ENCODE data around the gene ERBB3. TPM values are rescaled to one million over a fixed set of nuclear protein-coding genes. Genes with fewer than 3 reads are reported as not detected.

ERBB3 gene
- polyA plus RNA-seq, 1 experiment: 6.0 TPM

DNA sequence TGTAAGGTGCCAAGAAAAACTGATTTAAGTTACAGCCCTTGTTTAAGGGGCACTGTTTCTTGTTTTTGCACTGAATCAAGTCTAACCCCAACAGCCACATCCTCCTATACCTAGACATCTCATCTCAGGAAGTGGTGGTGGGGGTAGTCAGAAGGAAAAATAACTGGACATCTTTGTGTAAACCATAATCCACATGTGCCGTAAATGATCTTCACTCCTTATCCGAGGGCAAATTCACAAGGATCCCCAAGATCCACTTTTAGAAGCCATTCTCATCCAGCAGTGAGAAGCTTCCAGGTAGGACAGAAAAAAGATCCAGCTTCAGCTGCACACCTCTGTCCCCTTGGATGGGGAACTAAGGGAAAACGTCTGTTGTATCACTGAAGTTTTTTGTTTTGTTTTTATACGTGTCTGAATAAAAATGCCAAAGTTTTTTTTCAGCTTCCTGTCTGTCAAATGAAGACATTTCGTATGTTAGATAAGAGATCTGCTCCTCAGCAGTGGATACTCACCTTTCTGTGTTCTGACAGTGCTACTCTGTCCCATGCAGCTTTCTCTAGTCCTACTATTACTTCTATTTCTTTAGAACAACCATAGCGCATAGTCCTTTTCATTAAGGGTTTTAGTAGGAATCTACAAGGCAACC lies 23.2 kb downstream of the ERBB3 start:
- peaks cover 3% of the 10 kb centered on the region; the same call in 1 of the 2 replicates for H3K36me3 ChIP-seq (ENCODE audit: control insufficient read depth, insufficient read depth, low read length)
- no peak for DNase-seq (ENCODE audit: low read depth)
- TF ChIP-seq, protein P1, sequence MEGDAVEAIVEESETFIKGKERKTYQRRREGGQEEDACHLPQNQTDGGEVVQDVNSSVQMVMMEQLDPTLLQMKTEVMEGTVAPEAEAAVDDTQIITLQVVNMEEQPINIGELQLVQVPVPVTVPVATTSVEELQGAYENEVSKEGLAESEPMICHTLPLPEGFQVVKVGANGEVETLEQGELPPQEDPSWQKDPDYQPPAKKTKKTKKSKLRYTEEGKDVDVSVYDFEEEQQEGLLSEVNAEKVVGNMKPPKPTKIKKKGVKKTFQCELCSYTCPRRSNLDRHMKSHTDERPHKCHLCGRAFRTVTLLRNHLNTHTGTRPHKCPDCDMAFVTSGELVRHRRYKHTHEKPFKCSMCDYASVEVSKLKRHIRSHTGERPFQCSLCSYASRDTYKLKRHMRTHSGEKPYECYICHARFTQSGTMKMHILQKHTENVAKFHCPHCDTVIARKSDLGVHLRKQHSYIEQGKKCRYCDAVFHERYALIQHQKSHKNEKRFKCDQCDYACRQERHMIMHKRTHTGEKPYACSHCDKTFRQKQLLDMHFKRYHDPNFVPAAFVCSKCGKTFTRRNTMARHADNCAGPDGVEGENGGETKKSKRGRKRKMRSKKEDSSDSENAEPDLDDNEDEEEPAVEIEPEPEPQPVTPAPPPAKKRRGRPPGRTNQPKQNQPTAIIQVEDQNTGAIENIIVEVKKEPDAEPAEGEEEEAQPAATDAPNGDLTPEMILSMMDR (IDR thresholded peaks at IDR 0.05; ENCODE audit: insufficient read depth, low read depth, low read length): no peak
- ChIA-PET POLR2A (interaction anchor here (1.3 kb wide), 1 partner anchor 24 kb away, joined by 7 read pairs; the partner anchor contains the start of gene ERBB3), CTCF (interaction anchor here (1.4 to 3.1 kb wide), 2 partner anchors 23 to 106 kb away, joined by 3 to 20 read pairs; partner anchors contain the start of genes ERBB3 and SUOX)
- H3K4me3 ChIP-seq (ENCODE audit: low read depth, low read length): peak overlapping the region; percentile 94
- no peaks in the 10 kb centered on the region for H3K27me3 ChIP-seq (ENCODE audit: control insufficient read depth, insufficient read depth, low read length)

DNA sequence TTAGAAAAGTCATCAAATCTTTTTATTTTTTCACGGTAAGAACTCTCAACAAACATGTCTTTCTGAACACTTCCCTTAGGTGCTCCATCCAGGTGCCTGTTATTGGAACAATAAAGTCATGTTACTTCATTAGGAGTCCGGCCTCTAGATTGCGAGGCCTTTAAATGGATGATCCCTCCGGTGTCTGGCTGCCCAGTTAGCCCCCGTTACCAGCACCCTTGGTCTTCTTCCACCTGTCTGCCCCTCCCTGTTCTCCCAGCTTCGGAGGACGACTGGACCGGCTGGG lies 23.8 kb downstream of the ERBB3 start:
- Histone ChIP-seq H3K36me3 (ENCODE audit: control insufficient read depth, insufficient read depth, low read length) (peaks cover 3% of the 10 kb centered on the region; the same call in 1 of the 2 replicates), H3K27me3 (ENCODE audit: control insufficient read depth, insufficient read depth, low read length) (no peaks in the 10 kb centered on the region), H3K4me3 (ENCODE audit: low read depth, low read length) (peak overlapping the region; percentile 94)
- TF ChIP-seq, protein P1 (IDR thresholded peaks at IDR 0.05; ENCODE audit: insufficient read depth, low read depth, low read length): no peak
- ChIA-PET CTCF (interaction anchor here (0.6 to 3.1 kb wide), 10 partner anchors 13 to 397 kb away, joined by 3 to 20 read pairs (median 3); partner anchors contain the start of genes ERBB3, SUOX and ZC3H10), POLR2A (interaction anchor here (0.8 to 1.8 kb wide), 5 partner anchors 12 to 25 kb away, joined by 3 to 13 read pairs (median 5); partner anchors contain the start of genes ERBB3, ESYT1, RPL41 and ZC3H10)
- no peak for DNase-seq (ENCODE audit: low read depth)

DNA sequence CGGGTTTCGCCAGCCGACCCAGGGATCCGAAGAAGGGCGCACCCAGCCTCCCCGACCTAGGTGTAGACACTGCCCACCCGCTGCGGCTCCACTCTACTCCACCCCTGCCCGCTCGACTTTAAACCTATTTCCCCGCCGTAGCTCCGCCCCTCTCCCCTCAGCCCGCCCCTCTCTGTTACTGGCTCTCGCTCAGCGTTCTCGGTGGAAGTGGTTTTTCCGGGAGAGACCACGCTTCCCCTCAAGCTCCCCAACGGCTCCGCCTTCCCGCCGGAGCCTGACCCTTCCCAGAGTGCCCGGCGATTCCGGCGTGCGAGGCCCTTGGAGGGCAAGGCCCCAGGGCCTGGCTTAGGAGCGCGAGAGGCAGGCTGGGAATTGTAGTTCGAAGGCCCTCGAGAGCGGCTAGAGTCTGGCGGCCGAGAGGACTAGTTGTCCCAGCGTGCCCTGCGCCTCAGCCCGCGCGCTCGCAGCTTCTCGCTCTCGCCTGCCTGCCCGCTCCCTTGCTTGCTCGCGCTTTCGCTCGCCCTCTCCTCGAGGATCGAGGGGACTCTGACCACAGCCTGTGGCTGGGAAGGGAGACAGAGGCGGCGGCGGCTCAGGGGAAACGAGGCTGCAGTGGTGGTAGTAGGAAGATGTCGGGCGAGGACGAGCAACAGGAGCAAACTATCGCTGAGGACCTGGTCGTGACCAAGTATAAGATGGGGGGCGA lies 24.3 kb downstream of the ERBB3 start, which contains the start of gene PA2G4:
Gene PA2G4, plus strand, starts transcription at position 451 of the 706 bp plus-strand sequence. Its CDS starts 179 bp downstream, at position 630.
- Histone ChIP-seq H3K4me3 (ENCODE audit: low read depth, low read length) (peak within 1 kb of the TSS; percentile 94), H3K36me3 (ENCODE audit: control insufficient read depth, insufficient read depth, low read length) (peaks cover 3% of the 10 kb centered on the region; the same call in 1 of the 2 replicates), H3K27me3 (ENCODE audit: control insufficient read depth, insufficient read depth, low read length) (no peaks in the 10 kb centered on the region)
- ChIA-PET POLR2A (interaction anchor here (0.8 to 1.8 kb wide), 5 partner anchors 11 to 25 kb away, joined by 3 to 13 read pairs (median 5); partner anchors contain the start of genes ERBB3, ESYT1, RPL41 and ZC3H10), CTCF (interaction anchor here (0.6 to 3.1 kb wide), 11 partner anchors 13 to 397 kb away, joined by 3 to 20 read pairs (median 3); partner anchors contain the start of genes ERBB3, SUOX and ZC3H10)
- DNase-seq (ENCODE audit: low read depth): peak; percentile 97
- TF ChIP-seq, protein P1 (IDR thresholded peaks at IDR 0.05; ENCODE audit: insufficient read depth, low read depth, low read length): no peak

DNA sequence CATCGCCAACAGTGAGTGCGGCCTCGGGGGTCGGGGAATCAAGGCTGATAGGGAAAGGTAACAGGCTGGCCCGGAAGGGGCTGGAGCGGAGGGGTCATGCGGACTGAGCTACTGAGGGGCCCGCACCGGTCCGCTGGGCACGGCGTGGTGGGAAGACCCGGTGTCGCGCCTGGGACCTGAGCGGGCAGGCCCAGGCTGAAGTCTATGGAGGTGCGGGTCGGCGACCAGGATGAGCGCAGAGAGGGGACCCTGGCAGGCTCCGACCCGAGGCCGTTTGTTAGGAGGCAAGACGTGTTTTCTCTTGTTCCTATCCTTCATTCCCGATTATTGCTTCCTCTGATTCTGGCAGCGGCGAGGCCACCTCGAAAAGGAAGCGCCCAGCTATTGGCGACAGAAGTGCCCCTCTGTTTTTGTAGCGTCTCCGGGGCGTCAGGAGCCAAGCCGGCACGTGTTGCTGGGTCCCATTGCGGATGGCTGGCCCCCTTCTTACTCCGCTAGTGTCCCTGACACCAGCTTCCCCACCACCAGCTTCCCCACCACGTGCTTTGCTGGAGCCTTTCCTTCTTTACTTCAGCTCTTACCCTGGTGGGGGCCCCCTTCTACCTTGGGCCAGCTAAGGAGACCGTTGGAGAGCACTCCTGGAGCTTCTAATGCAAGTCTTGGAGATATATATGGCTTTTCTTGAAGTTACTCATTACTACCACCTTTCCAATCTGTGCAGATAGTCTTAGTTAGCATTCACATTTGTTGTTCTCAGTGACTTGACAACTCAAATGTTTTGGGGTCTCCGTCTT lies 25.0 kb downstream of the ERBB3 start:
- H3K27me3 ChIP-seq (ENCODE audit: control insufficient read depth, insufficient read depth, low read length): no peaks in the 10 kb centered on the region
- DNase-seq (ENCODE audit: low read depth): no peak
- H3K36me3 ChIP-seq (ENCODE audit: control insufficient read depth, insufficient read depth, low read length): peaks cover 5% of the 10 kb centered on the region
- ChIA-PET CTCF (interaction anchor here (0.7 to 3.1 kb wide), 10 partner anchors 11 to 367 kb away, joined by 3 to 20 read pairs (median 3); partner anchors contain the start of genes ERBB3, SUOX and ZC3H10), POLR2A (interaction anchor here (1.3 to 1.8 kb wide), 3 partner anchors 11 to 25 kb away, joined by 5 to 13 read pairs (median 7); partner anchors contain the start of genes ERBB3, RPL41 and ZC3H10)
- TF ChIP-seq, protein P1 (IDR thresholded peaks at IDR 0.05; ENCODE audit: insufficient read depth, low read depth, low read length): 0 out of 2 replicates have a peak, but pooled peaks have one; percentile 15
- peak overlapping the region; percentile 94 for H3K4me3 ChIP-seq (ENCODE audit: low read depth, low read length)

Data from BJ (cell line).